Left ventricle myocardium inferior (tissue), 1 donor: Measurements from ENCODE around the gene MICAL3. TPM values are rescaled to one million over a fixed set of nuclear protein-coding genes. Genes with fewer than 3 reads are reported as not detected.
A peak's percentile ranks its signal among the peaks of the same experiment; 100 is the strongest.

Experiments
- DNase-seq: peaks from one replicate; pipeline ENCODE4 v3.0.0-alpha.2; 2020
- H3K27ac ChIP-seq: fragments of 200-600 bp; replicated peaks from 2 replicates; pipeline ENCODE4 v1.8.0; 2021
- H3K27me3 ChIP-seq: fragments of 200-600 bp; 2 replicates; pipeline ENCODE4 v1.8.0; 2021; ENCODE audit warnings: low read depth
- H3K36me3 ChIP-seq: fragments of 200-600 bp; 2 replicates; pipeline ENCODE4 v1.8.0; 2021
- H3K4me1 ChIP-seq: fragments of 200-600 bp; 2 replicates; pipeline ENCODE4 v1.8.0; 2021
- H3K4me3 ChIP-seq: fragments of 200-600 bp; 2 replicates; pipeline ENCODE4 v1.8.0; 2021; ENCODE audit warnings: mild to moderate bottlenecking, moderate library complexity
- H3K9me3 ChIP-seq: fragments of 200-600 bp; replicated peaks from 2 replicates; pipeline ENCODE4 v1.8.0; 2021
- CTCF ChIP-seq: fragments of 200-600 bp; IDR thresholded peaks from 2 replicates; pipeline ENCODE4 v1.8.0; 2021; ENCODE audit warnings: antibody characterized with exemption, mild to moderate bottlenecking, borderline replicate concordance
- intact Hi-C: fragments of 100-400 bp; cut with micrococcal nuclease; formaldehyde crosslinking; loops from one replicate; pipeline ENCODE4 v1.11.0; 2022
- total RNA-seq: library from RNA; stranded (reverse); fragmentation: NEBNext Ultra II Directional; extraction: Animal tissue kit (Norgen Biotek cat#: 25700); gene quantifications from one replicate; pipeline ENCODE4 v1.2.1, GENCODE V29; 2021
- donor health status: DM: no; HTN: yes; CAD: no; lungs with severe emphysema.

Gene MICAL3
- total RNA-seq, 1 donor from 2014 or later, result 92.5 TPM

GRCh38 chr22:17778412-17778976 lies 245.9 kb downstream of the MICAL3 start:
- intact Hi-C loops, result no loop called here
- Histone ChIP-seq H3K27ac (no peak overlapping the region), H3K4me1 (peaks cover 39% of the 10 kb centered on the region), H3K4me3 (no peak overlapping the region), H3K9me3 (no peaks in the 10 kb centered on the region), H3K27me3 (no peaks in the 10 kb centered on the region), H3K36me3 (no peaks in the 10 kb centered on the region)
- DNase-seq, result no peak
- TF ChIP-seq CTCF, result no peak

GRCh38 chr22:17777717-17778044 lies 246.7 kb downstream of the MICAL3 start:
- no peak for DNase-seq
- Histone ChIP-seq H3K9me3 (no peaks in the 10 kb centered on the region), H3K27ac (peak overlapping the region; percentile 66), H3K27me3 (no peaks in the 10 kb centered on the region), H3K36me3 (no peaks in the 10 kb centered on the region), H3K4me1 (peaks cover 41% of the 10 kb centered on the region), H3K4me3 (peak overlapping the region; percentile 48)
- TF ChIP-seq CTCF, result no peak
- intact Hi-C loops, result no loop called here

- H3K9me3 ChIP-seq, result no peaks in the 10 kb centered on the region
- H3K4me3 ChIP-seq, result peak overlapping the region; percentile 48
- no peak for DNase-seq
- H3K36me3 ChIP-seq, result no peaks in the 10 kb centered on the region
- peaks cover 41% of the 10 kb centered on the region for H3K4me1 ChIP-seq
- H3K27ac ChIP-seq, result peak overlapping the region; percentile 66
- intact Hi-C loops, result no loop called here
- TF ChIP-seq CTCF, result no peak
- H3K27me3 ChIP-seq, result no peaks in the 10 kb centered on the region
Measured at GRCh38 chr22:17777005-17777716, 247.2 kb downstream of the MICAL3 start.

- no peak overlapping the region for H3K4me3 ChIP-seq
- H3K27ac ChIP-seq, result no peak overlapping the region
- no peaks in the 10 kb centered on the region for H3K36me3 ChIP-seq
- no peaks in the 10 kb centered on the region for H3K27me3 ChIP-seq
- DNase-seq, result no peak
- no peak for TF ChIP-seq CTCF
- intact Hi-C loops, result no loop called here
- peaks cover 29% of the 10 kb centered on the region for H3K4me1 ChIP-seq
- no peaks in the 10 kb centered on the region for H3K9me3 ChIP-seq
Measured at GRCh38 chr22:17775781-17776465, 248.4 kb downstream of the MICAL3 start.

GRCh38 chr22:17774926-17775685 lies 249.3 kb downstream of the MICAL3 start:
- no peaks in the 10 kb centered on the region for H3K36me3 ChIP-seq
- intact Hi-C loops, result no loop called here
- H3K9me3 ChIP-seq, result no peaks in the 10 kb centered on the region
- no peaks in the 10 kb centered on the region for H3K27me3 ChIP-seq
- peak overlapping the region; percentile 88 for H3K4me3 ChIP-seq
- peaks cover 27% of the 10 kb centered on the region for H3K4me1 ChIP-seq
- TF ChIP-seq CTCF, result no peak
- DNase-seq, result no peak
- H3K27ac ChIP-seq, result peak overlapping the region; percentile 81
